Midbrain (tissue), 1 donor: ENCODE data around the gene TNIK.
"Not testable (repeated sequence)": the region's sequence is repeated elsewhere in the genome, so short reads cannot be mapped to it uniquely, and the experiment has no call there.

ENCODE experiments used
- DNase-seq: peaks from one replicate; lab custom pipeline; 2025; lab: John Stamatoyannopoulos, UW

TNIK gene

DNA sequence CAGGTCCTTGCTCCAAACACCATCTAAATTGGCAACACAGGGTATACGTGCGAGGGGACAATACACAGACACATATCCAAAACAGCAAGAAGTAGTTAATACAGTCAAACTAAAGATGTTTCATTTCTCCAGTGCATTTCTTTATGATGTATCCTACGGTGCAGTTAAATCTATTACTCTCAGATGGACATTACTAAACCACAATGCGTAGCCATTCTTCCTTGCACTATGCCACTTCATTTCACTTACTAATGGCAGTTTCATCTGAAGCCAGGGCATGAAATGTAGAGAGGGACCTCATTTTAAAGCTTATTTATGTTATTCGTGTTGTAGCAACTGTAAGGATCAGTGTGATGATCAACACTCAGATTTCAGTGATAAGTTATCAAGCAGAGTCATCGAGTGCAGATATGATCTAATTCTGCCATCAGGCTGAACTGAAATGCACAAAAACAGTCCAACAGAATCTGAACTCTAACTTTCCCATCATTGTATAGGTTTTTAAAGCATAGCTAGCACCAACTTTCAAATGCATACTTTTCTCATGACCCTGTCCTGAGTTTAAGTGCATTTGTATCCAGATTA, 14.5 kb downstream of the TNIK start:
- DNase-seq, result no peak

DNA sequence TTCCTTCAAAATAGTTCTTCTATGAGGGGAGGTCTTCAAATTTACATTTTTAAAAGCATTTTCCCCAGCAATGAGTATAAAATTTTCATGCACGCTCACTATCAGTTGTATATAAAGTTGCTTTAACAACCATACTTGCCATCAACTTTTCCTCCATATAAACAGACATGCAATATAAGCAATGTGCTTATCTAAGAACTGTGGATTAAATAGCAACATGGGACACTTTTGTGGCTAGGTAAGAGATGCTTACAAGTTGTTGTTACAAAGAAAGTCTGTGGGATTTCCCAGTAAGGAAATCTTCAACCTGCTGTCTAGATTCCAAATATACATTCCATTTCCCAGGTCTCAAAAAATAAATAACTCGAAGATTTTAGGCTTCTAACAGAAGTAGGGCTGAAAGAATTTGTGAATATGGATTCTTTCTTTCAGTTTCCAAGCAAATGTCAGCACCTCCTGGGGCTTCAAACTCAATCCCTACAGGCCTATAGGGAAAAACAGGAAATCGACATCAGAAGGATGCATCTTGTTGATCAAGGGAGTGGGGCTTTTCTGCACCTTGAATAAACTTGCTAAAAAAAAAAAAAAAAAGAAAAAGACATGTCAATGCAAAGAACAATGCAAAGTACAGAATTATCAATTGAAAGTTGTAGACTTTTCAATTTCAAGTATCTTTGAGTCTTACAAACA, 16.1 kb downstream of the TNIK start:
- DNase-seq, result no peak

DNA sequence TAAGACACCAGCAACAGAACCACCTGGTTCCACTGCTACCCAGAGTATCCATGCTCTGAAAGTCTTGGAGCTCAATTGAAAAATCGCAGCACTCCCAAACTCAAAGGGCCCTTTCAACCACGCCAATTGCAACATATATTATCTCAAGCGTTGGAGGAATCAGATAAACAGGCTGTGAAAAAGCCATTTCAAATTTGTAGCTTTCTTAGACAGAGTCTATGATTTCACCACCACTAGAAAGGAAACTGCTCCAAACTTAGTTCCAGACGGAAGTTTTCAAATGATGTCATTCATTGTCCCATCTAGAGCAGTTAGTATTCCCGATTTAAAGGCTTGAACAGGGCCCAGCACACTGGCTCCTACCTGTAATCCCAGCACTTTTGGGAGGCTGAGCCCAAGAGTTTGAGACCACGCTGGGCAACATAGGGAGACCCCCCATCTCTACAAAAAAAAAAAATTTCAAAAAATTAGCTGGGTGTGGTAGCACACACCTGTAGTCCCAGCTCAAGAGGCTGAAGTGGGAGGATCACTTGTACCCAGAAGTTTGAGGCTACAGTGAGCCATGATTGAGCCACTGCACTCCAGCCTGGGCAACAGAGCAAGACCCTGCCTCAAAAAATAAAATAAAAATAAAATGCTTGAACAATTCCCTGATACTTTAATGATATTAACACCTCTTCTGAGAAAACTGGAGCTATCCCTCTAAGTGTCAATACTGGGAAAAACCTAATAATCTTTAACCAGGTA, 16.8 kb downstream of the TNIK start:
- DNase-seq, result no peak

GRCh38 chr3:171442184-171442583, 18.0 kb downstream of the TNIK start:
- no peak for DNase-seq

GRCh38 chr3:171441381-171441780, 18.8 kb downstream of the TNIK start:
- DNase-seq, result no peak

DNA sequence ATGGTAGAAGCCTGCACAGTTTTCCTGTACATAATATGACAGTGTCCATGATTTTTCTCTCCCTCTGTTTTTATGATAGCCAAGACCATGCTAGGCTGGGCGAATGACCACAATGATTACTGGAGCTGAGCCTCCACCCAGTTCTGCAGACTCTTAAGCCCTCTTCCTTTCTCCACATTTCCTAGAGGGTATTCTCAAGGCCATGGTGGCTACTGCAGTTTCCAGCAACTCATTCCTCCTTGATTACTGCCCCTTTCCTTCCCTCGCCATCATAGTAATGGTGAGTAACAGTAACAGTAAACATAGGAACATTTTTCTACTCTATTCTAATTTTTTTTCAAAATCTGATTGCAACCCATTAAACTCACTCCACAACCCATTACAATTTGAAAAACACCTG, 20.2 kb downstream of the TNIK start:
- no peak for DNase-seq

DNA sequence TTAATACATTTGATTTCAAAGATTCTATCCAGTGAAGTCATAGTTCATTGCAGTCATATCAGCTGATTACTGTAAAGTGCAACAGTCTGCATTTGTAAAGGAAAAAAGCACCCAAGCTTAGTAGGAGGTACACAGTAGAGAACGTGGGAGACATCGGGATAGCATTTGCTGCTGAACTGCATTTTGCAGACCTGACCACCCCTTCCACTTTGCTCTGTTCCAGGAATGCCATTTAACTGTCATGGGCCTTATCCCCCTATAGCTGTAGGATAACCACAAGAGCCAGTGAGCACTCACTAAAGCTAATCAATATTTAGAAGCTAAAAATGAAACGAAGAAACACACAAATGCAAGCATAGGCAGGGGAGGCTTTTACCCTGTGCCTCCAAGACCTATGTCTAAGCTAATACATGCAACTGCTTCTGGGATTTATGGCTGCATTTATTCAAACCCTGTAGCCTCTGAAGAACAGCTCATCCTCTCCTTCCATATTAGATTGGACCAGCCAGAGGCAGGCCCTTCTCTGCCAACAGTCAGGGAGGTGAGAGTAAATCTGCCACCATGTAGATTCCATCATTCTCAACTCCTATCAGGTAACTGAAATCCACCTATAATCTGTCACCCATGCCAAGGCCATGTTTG, 23.0 kb downstream of the TNIK start:
- no peak for DNase-seq

DNA sequence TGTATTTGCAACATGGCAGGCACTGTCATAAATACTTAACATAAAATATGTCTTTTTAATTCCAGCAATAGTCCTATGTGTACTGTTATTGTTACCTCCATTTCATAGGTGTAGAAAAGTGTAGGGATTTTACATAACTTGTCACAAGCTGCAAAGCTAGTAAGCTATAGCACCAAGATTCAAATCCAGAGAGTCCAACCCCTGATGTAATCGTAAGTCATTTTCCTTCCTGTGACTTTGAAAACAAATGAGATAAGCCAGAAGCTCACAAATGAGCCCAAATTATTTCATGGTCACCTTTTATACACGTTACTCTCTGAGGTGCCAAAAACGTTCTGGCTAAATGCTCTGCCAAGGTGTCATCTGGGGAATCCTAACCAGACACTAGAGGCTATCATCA, 23.8 kb downstream of the TNIK start:
- no peak for DNase-seq

GRCh38 chr3:171435757-171436156, 24.4 kb downstream of the TNIK start:
- DNase-seq, result no peak

DNA sequence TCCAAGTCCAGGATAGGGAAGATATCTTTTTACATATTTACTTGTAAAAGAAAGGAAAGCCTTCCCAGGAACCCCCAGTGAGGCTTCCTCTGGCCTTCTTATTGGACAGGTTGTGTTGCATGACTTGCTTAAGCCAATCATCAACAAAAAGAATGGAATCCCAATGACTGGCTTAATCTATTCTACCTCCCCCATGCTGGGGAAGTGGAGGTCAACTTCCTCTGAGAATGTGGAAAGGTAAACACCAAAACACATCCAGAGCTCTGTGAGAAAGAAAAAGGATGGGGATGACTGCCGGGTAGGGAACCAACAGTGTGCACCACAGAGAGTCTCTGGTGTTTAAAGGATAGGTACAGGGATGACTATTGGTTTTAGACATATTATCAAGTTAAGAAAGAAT, 25.1 kb downstream of the TNIK start:
- no peak for DNase-seq

- no peak for DNase-seq
Measured at GRCh38 chr3:171432548-171432947, 27.7 kb downstream of the TNIK start.

GRCh38 chr3:171431550-171431949, 28.7 kb downstream of the TNIK start:
- no peak for DNase-seq

DNA sequence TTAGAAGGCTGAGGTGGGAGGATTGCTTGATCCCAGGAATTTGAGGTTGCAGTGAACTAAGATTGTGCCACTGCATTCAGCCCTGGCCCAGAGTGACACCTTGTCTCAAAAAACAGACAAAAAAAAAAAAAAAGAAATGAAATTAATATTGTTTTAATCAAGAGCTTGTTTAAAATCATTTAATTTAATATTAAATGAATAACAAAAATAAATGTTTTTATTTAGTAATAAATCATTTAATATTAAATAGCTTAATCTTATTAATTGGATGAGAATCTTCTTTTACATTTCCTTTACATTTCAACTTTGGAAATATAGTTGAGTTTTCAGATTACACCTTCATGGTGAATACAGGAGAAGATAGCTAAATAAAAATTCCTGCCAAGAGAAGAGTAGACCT, 29.7 kb downstream of the TNIK start:
- DNase-seq, result no peak

- DNase-seq, result no peak
Measured at GRCh38 chr3:171429635-171430034, 30.6 kb downstream of the TNIK start.

DNA sequence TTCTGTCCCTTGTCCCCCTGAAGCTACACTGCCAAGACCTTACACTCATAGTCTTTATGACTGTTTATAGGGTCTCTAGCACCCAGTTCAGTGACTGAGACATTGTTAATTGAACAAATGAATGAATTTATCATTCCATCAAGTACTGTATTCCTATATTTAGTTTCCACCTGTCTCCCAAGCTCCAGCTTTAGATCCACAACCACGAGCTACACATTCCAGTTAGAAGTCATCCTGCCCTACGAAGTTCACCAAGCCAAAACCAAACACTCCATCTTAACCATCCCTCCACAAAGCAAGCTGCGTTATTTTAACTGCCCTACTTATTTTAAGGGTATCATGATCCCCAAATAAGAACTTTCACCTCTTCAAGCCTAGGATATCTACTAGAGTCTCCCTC, 31.3 kb downstream of the TNIK start:
- DNase-seq, result no peak

- DNase-seq, result no peak
Measured at GRCh38 chr3:171428321-171428787, 31.9 kb downstream of the TNIK start.

DNA sequence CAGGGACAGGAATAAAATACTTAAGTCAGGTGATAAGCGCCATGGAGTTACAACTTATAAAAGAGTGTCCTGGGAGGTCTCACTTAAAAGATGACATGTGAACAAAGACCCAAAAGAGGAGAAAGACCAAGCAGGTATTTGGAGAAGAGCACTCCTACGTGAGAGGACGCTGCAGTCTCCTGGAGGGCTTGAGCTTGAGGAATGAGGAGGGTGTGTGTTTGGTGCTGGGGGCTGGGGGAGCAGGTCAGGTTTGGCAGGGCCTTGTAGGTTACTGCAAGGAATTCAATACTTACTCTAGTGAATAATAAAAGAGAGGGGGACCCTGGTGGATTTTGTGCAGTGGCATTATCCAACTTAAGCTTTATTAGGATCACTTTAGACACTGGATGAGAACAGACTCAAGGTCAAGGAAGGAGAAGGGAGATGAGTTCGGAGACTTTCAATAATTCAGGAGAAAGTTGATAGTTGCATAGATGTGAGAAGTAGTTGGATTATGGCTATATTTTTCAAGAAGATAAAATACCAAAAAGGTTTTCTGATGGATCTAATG, 32.4 kb downstream of the TNIK start:
- DNase-seq, result no peak

DNA sequence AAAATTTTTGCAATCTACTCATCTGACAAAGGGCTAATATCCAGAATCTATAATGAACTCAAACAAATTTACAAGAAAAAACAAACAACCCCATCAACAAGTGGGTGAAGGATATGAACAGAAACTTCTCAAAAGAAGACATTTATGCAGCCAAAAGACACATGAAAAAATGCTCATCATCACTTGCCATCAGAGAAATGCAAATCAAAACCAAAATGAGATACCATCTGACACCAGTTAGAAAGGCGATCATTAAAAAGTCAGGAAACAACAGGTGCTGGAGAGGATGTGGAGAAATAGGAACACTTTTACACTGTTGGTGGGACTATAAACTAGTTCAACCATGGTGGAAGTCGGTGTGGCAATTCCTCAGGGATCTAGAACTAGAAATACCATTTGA, 36.1 kb downstream of the TNIK start:
- DNase-seq, result not testable (repeated sequence)

GRCh38 chr3:171422855-171423254, 37.4 kb downstream of the TNIK start:
- not testable (repeated sequence) for DNase-seq

GRCh38 chr3:171420667-171421066, 39.5 kb downstream of the TNIK start:
- DNase-seq, result peak; percentile 42

GRCh38 chr3:171419457-171419856, 40.7 kb downstream of the TNIK start:
- DNase-seq, result peak; percentile 49

- no peak for DNase-seq
Measured at GRCh38 chr3:171417813-171418212, 42.4 kb downstream of the TNIK start.
